B cell (primary cell): ENCODE measurements around the gene ACADL. TPM values are rescaled to one million over a fixed set of nuclear protein-coding genes. Genes with fewer than 3 reads are reported as not detected.
"Not testable (repeated sequence)": the region's sequence is repeated elsewhere in the genome, so short reads cannot be mapped to it uniquely, and the experiment has no call there.

Experiments used
- ATAC-seq: fragments of 200-7000 bp; cut with Tn5 transposase; one replicate; pipeline ENCODE4 v1.10.0; 2021; ENCODE audit warnings: low read depth, mild to moderate bottlenecking, moderate number of reproducible peaks, moderate library complexity
- CTCF ChIA-PET: fragments of 350-600 bp; sonication (Branson Sonifier 250); formaldehyde crosslinking; loops from one replicate; lab custom pipeline; 2021; ENCODE audit warnings: antibody characterized with exemption, inconsistent platforms; lab: Charles Lee
- POLR2A ChIA-PET: fragments of 350-600 bp; sonication (Branson Sonifier 250); formaldehyde crosslinking; loops from one replicate; lab custom pipeline; 2021; ENCODE audit warnings: antibody characterized with exemption; lab: Charles Lee
- DNase-seq: peaks from one replicate; pipeline ENCODE4 v3.0.0; 2013
- H2AFZ ChIP-seq: 2 replicates; pipeline ENCODE4 v1.6.1; 2012; ENCODE audit warnings: mild to moderate bottlenecking, low read depth, low read length; ENCODE audit not compliant: insufficient read depth, poor library complexity, severe bottlenecking
- H3K27ac ChIP-seq, 2 donors: 1 replicate in 1 of 2; 2 replicates in 1 of 2; pipeline ENCODE4 v1.5.1; 2012 to 2013; ENCODE audit warnings: low read length in 2 of 2, mild to moderate bottlenecking in 2 of 2, moderate library complexity in 1 of 2
- H3K27me3 ChIP-seq, 4 experiments: fragments of 200-600 bp in 1 of 4; sonication (generic) in 1 of 4; replicated peaks in 1 of 4; 1 replicate in 2 of 4; 2 replicates in 2 of 4; pipeline versions ENCODE4 v1.6.1 to v1.7.0; 2013 to 2016; ENCODE audit warnings: low read length in 3 of 4, mild to moderate bottlenecking in 2 of 4, mixed read lengths in 1 of 4, moderate library complexity in 1 of 4; ENCODE audit not compliant: insufficient read depth in 4 of 4, control insufficient read depth in 3 of 4; ENCODE audit errors: control extremely low read depth in 1 of 4
- H3K36me3 ChIP-seq, 2 experiments: replicated peaks in 1 of 2; 1 replicate in 1 of 2; 2 replicates in 1 of 2; pipeline versions ENCODE4 v1.6.1 to v1.7.1; 2013; ENCODE audit warnings: low read length in 1 of 2; ENCODE audit not compliant: insufficient read depth in 2 of 2, control insufficient read depth in 1 of 2; ENCODE audit errors: control extremely low read depth in 1 of 2, extremely low read depth in 1 of 2
- H3K4me1 ChIP-seq, 2 donors: fragments of 200-600 bp in 1 of 2; sonication (generic) in 1 of 2; 1 replicate in 1 of 2; 2 replicates in 1 of 2; pipeline versions ENCODE4 v1.5.1 to v1.6.1; 2013 to 2017; ENCODE audit warnings: low read length in 2 of 2; ENCODE audit not compliant: control insufficient read depth in 2 of 2, insufficient read depth in 2 of 2
- H3K4me2 ChIP-seq: replicated peaks from 2 replicates; pipeline ENCODE3; 2012; ENCODE audit warnings: mild to moderate bottlenecking, low read depth, low read length; ENCODE audit not compliant: poor library complexity, severe bottlenecking
- H3K4me3 ChIP-seq, 5 experiments: fragments of 200-600 bp in 1 of 5; sonication (generic) in 1 of 5; 1 replicate in 3 of 5; 2 replicates in 2 of 5; pipeline versions ENCODE4 v1.5.1 to v1.7.0; 2011 to 2016; ENCODE audit warnings: low read length in 4 of 5, mild to moderate bottlenecking in 4 of 5, low read depth in 2 of 5, control low read depth in 1 of 5, moderate library complexity in 1 of 5; ENCODE audit not compliant: insufficient read depth in 1 of 5; ENCODE audit errors: control extremely low read depth in 1 of 5, extremely low read depth in 1 of 5
- H3K79me2 ChIP-seq: fragments of 200-600 bp; sonication (generic); one replicate; pipeline ENCODE4 v1.6.0; 2016; ENCODE audit warnings: low read length; ENCODE audit not compliant: control insufficient read depth, insufficient read depth
- H3K9ac ChIP-seq: fragments of 200-600 bp; sonication (generic); 2 replicates; pipeline ENCODE4 v1.6.1; 2017; ENCODE audit warnings: mild to moderate bottlenecking, low read length, moderate library complexity
- H3K9me3 ChIP-seq, 3 donors: one replicate each; pipeline versions ENCODE4 v1.6.1 to v1.7.1; 2013; ENCODE audit warnings: low read length in 2 of 3; ENCODE audit not compliant: control insufficient read depth in 2 of 3, insufficient read depth in 1 of 3; ENCODE audit errors: control extremely low read depth in 1 of 3
- H4K20me1 ChIP-seq: 2 replicates; pipeline ENCODE4 v1.6.0; 2012; ENCODE audit warnings: mild to moderate bottlenecking, low read length; ENCODE audit not compliant: insufficient read depth, control insufficient read depth, poor library complexity, severe bottlenecking
- H3K27ac Mint-ChIP-seq: one replicate; pipeline ENCODE4 v1.8.0; 2021; ENCODE audit warnings: mixed read lengths
- H3K27me3 Mint-ChIP-seq: one replicate; pipeline ENCODE4 v1.8.0; 2021; ENCODE audit warnings: mixed read lengths
- H3K4me1 Mint-ChIP-seq: one replicate; pipeline ENCODE4 v1.8.0; 2021; ENCODE audit warnings: mixed read lengths
- H3K4me3 Mint-ChIP-seq: one replicate; pipeline ENCODE4 v1.8.0; 2021; ENCODE audit warnings: mixed read lengths
- H3K9me3 Mint-ChIP-seq: one replicate; pipeline ENCODE4 v1.8.0; 2022; ENCODE audit warnings: mixed read lengths; ENCODE audit not compliant: insufficient read depth
- EZH2 ChIP-seq: IDR thresholded peaks from 2 replicates; pipeline ENCODE4 v1.6.1; 2012; ENCODE audit warnings: borderline replicate concordance, low read depth, mild to moderate bottlenecking, moderate library complexity, low read length; ENCODE audit not compliant: insufficient read depth, poor library complexity, severe bottlenecking
- WGBS: methylation state at CpG from one replicate; pipeline ENCODE4 v1.1.5; 2013; ENCODE audit warnings: missing lambda C conversion rate; ENCODE audit not compliant: insufficient coverage; 5-methylcytosine and 5-hydroxymethylcytosine counted together
- intact Hi-C: fragments of 100-400 bp; cut with micrococcal nuclease; formaldehyde crosslinking; loops from one replicate; pipeline ENCODE4 v1.10.0; 2022
- polyA plus RNA-seq: library from polyadenylated mRNA; depleted of rRNA; stranded (reverse); fragments of >200 nt; gene quantifications from 2 replicates; pipeline ENCODE4 v1.2.3, GENCODE V29; 2012
- total RNA-seq, 2 donors: library from RNA; stranded (reverse); fragments of 120-200 nt in 1 of 2; gene quantifications; 1 replicate in 1 of 2; 2 replicates in 1 of 2; pipeline versions ENCODE4 v1.2.3 to v1.2.4, GENCODE V29; 2013 to 2022
- TF ChIP-seq, protein P1 (sequence below): fragments of 200-600 bp; IDR thresholded peaks from one replicate; pipeline ENCODE4 v1.8.0; 2022; ENCODE audit warnings: antibody characterized with exemption, mild to moderate bottlenecking

The ACADL gene
- total and polyA plus RNA-seq, 2 donors (not counting 1 experiment from before 2014, with no cell fraction given): not detected

GRCh38 chr2:210188755-210189154 lies 36.5 kb downstream of the ACADL start:
- intact Hi-C loops: no loop called here
- no peaks in the 10 kb centered on the region for H3K4me1 ChIP-seq
- no peak overlapping the region for H3K9ac ChIP-seq
- Mint-ChIP-seq H3K4me3 (no peak overlapping the region), H3K4me1 (no peaks in the 10 kb centered on the region), H3K27ac (no peak overlapping the region), H3K9me3 (peaks cover 8% of the 10 kb centered on the region), H3K27me3 (peaks cover 14% of the 10 kb centered on the region)
- H3K36me3 ChIP-seq: no peaks in the 10 kb centered on the region
- WGBS: no CpG with 5 or more reads among the region's 2 CpGs
- H4K20me1 ChIP-seq: no peaks in the 10 kb centered on the region
- ChIA-PET POLR2A (no interaction called here), CTCF (interaction anchor here (0.6 to 1.9 kb wide), 3 partner anchors 10 to 180 kb away, joined by 3 to 9 read pairs (median 3); no protein-coding TSS in a partner anchor)
- no peaks in the 10 kb centered on the region for H3K27me3 ChIP-seq
- H3K4me3 ChIP-seq: no peak overlapping the region
- H2AFZ ChIP-seq: no peak overlapping the region
- no peak overlapping the region for H3K4me2 ChIP-seq
- ATAC-seq (no peak), DNase-seq (no peak)
- H3K9me3 ChIP-seq: peaks cover 0 to 3% (median 1%) of the 10 kb centered on the region in 3 donors
- H3K27ac ChIP-seq: no peak overlapping the region
- no peak for TF ChIP-seq EZH2
- TF ChIP-seq, protein P1, sequence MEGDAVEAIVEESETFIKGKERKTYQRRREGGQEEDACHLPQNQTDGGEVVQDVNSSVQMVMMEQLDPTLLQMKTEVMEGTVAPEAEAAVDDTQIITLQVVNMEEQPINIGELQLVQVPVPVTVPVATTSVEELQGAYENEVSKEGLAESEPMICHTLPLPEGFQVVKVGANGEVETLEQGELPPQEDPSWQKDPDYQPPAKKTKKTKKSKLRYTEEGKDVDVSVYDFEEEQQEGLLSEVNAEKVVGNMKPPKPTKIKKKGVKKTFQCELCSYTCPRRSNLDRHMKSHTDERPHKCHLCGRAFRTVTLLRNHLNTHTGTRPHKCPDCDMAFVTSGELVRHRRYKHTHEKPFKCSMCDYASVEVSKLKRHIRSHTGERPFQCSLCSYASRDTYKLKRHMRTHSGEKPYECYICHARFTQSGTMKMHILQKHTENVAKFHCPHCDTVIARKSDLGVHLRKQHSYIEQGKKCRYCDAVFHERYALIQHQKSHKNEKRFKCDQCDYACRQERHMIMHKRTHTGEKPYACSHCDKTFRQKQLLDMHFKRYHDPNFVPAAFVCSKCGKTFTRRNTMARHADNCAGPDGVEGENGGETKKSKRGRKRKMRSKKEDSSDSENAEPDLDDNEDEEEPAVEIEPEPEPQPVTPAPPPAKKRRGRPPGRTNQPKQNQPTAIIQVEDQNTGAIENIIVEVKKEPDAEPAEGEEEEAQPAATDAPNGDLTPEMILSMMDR: no peak
- no peaks in the 10 kb centered on the region for H3K79me2 ChIP-seq

- Histone ChIP-seq H2AFZ (no peak overlapping the region), H3K4me1 (no peaks in the 10 kb centered on the region), H3K4me3 (no peak overlapping the region), H3K27me3 (no peaks in the 10 kb centered on the region), H3K4me2 (no peak overlapping the region), H3K9ac (no peak overlapping the region), H3K9me3 (peaks cover 0 to 3% (median 1%) of the 10 kb centered on the region in 3 donors), H3K36me3 (no peaks in the 10 kb centered on the region), H3K27ac (no peak overlapping the region), H4K20me1 (no peaks in the 10 kb centered on the region), H3K79me2 (no peaks in the 10 kb centered on the region)
- ATAC-seq: no peak
- Mint-ChIP-seq H3K4me1 (no peaks in the 10 kb centered on the region), H3K27me3 (peaks cover 14% of the 10 kb centered on the region), H3K9me3 (peaks cover 11% of the 10 kb centered on the region), H3K27ac (no peak overlapping the region), H3K4me3 (no peak overlapping the region)
- 80% methylated on average over 2 of the region's 3 CpGs for WGBS
- ChIA-PET CTCF (no interaction called here), POLR2A (no interaction called here)
- DNase-seq: no peak
- intact Hi-C loops: no loop called here
- TF ChIP-seq, protein P1: no peak
- TF ChIP-seq EZH2: no peak
Measured at GRCh38 chr2:210188190-210188589, 37.1 kb downstream of the ACADL start.

DNA sequence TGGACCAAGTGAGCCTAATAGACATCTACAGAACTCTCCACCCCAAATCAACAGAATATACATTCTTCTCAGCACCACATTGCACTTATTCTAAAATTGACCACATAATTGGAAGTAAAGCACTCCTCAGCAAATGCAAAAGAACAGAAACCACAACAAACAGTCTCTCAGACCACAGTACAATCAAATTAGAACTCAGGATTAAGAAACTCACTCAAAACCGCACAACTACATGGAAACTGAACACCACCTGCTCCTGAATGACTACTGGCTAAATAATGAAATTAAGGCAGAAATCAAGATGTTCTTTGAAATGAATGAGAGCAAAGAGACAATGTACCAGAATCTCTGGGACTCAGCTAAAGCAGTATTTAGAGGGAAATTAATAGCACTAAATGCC lies 41.3 kb downstream of the ACADL start:
- H2AFZ ChIP-seq, H3K36me3 ChIP-seq, H3K4me1 Mint-ChIP-seq, H3K4me3 ChIP-seq, H3K27me3 ChIP-seq, H3K4me3 Mint-ChIP-seq, H3K27ac Mint-ChIP-seq, intact Hi-C loops, H3K27ac ChIP-seq, H3K9me3 ChIP-seq, ATAC-seq, DNase-seq, H3K79me2 ChIP-seq, H3K9ac ChIP-seq, H4K20me1 ChIP-seq, H3K4me2 ChIP-seq, POLR2A ChIA-PET, H3K4me1 ChIP-seq: not testable (repeated sequence)
- CTCF ChIA-PET: interaction anchor here (2.1 kb wide), 1 partner anchor 15 kb away, joined by 10 read pairs; no protein-coding TSS in a partner anchor
- Mint-ChIP-seq H3K9me3 (peaks cover 11% of the 10 kb centered on the region), H3K27me3 (peaks cover 16% of the 10 kb centered on the region)
- no CpG with 5 or more reads among the region's 1 CpG for WGBS
